Endothelial cell (in vitro differentiated cells): ENCODE measurements around the gene CFAP97. TPM values are rescaled to one million over a fixed set of nuclear protein-coding genes. Genes with fewer than 3 reads are reported as not detected.

Source experiments
- DNase-seq: peaks from one replicate; pipeline ENCODE4 v3.0.0; 2021; ENCODE audit warnings: low spot score
- H3K27ac Mint-ChIP-seq: one replicate; pipeline ENCODE4 v1.8.0; 2021; ENCODE audit warnings: mixed read lengths, inconsistent platforms; ENCODE audit not compliant: unreplicated experiment
- H3K27me3 Mint-ChIP-seq: one replicate; pipeline ENCODE4 v1.8.0; 2021; ENCODE audit warnings: mild to moderate bottlenecking, moderate library complexity, mixed read lengths, inconsistent platforms; ENCODE audit not compliant: unreplicated experiment
- H3K36me3 Mint-ChIP-seq: one replicate; pipeline ENCODE4 v1.8.0; 2021; ENCODE audit warnings: mild to moderate bottlenecking, low read depth, mixed read lengths, inconsistent platforms; ENCODE audit not compliant: unreplicated experiment
- H3K4me1 Mint-ChIP-seq: one replicate; pipeline ENCODE4 v1.8.0; 2021; ENCODE audit warnings: mild to moderate bottlenecking, mixed read lengths, inconsistent platforms; ENCODE audit not compliant: unreplicated experiment
- H3K4me3 Mint-ChIP-seq: one replicate; pipeline ENCODE4 v1.8.0; 2021; ENCODE audit warnings: mild to moderate bottlenecking, mixed read lengths, inconsistent platforms; ENCODE audit not compliant: unreplicated experiment
- H3K9me3 Mint-ChIP-seq: one replicate; pipeline ENCODE4 v1.8.0; 2021; ENCODE audit warnings: mixed read lengths, inconsistent platforms; ENCODE audit not compliant: unreplicated experiment
- CTCF ChIP-seq: fragments of 200-600 bp; sonication (generic); IDR thresholded peaks from one replicate; pipeline ENCODE4 v1.5.0; 2021; ENCODE audit warnings: antibody characterized with exemption; ENCODE audit not compliant: unreplicated experiment
- total RNA-seq: library from RNA; stranded (reverse); fragmentation: NEBNext Ultra II Directional; extraction: Animal tissue kit (Norgen Biotek cat#: 25700); gene quantifications from one replicate; pipeline ENCODE4 v1.2.1, GENCODE V29; 2021; ENCODE audit not compliant: unreplicated experiment

The CFAP97 gene
- total RNA-seq, 1 donor from 2014 or later = 18.2 TPM

GRCh38 chr4:185192059-185192458 is 11.7 kb downstream of the CFAP97 start:
- no peak for DNase-seq
- Mint-ChIP-seq H3K36me3 (peaks cover 3% of the 10 kb centered on the region), H3K27me3 (no peaks in the 10 kb centered on the region), H3K27ac (no peak overlapping the region), H3K4me3 (no peak overlapping the region), H3K9me3 (no peaks in the 10 kb centered on the region), H3K4me1 (peaks cover 6% of the 10 kb centered on the region)
- TF ChIP-seq CTCF = no peak

GRCh38 chr4:185190306-185190856 is 13.4 kb downstream of the CFAP97 start:
- Mint-ChIP-seq H3K27ac (no peak overlapping the region), H3K4me3 (no peak overlapping the region), H3K27me3 (no peaks in the 10 kb centered on the region), H3K36me3 (peaks cover 3% of the 10 kb centered on the region), H3K9me3 (no peaks in the 10 kb centered on the region), H3K4me1 (peaks cover 6% of the 10 kb centered on the region)
- TF ChIP-seq CTCF = no peak
- DNase-seq = no peak

- no peak for DNase-seq
- H3K27me3 Mint-ChIP-seq = no peaks in the 10 kb centered on the region
- no peak overlapping the region for H3K27ac Mint-ChIP-seq
- H3K4me3 Mint-ChIP-seq = no peak overlapping the region
- H3K9me3 Mint-ChIP-seq = no peaks in the 10 kb centered on the region
- H3K36me3 Mint-ChIP-seq = peaks cover 3% of the 10 kb centered on the region
- TF ChIP-seq CTCF = no peak
- H3K4me1 Mint-ChIP-seq = peaks cover 6% of the 10 kb centered on the region
Observed at GRCh38 chr4:185189606-185190305, 14.0 kb downstream of the CFAP97 start.

- H3K4me1 Mint-ChIP-seq = peaks cover 2% of the 10 kb centered on the region
- no peaks in the 10 kb centered on the region for H3K9me3 Mint-ChIP-seq
- no peak for TF ChIP-seq CTCF
- DNase-seq = no peak
- peaks cover 3% of the 10 kb centered on the region for H3K36me3 Mint-ChIP-seq
- H3K27me3 Mint-ChIP-seq = no peaks in the 10 kb centered on the region
- H3K4me3 Mint-ChIP-seq = no peak overlapping the region
- H3K27ac Mint-ChIP-seq = no peak overlapping the region
Observed at GRCh38 chr4:185186769-185187168, 17.0 kb downstream of the CFAP97 start.

- no peaks in the 10 kb centered on the region for H3K9me3 Mint-ChIP-seq
- no peak overlapping the region for H3K4me3 Mint-ChIP-seq
- DNase-seq = peak; percentile 73
- no peak overlapping the region for H3K27ac Mint-ChIP-seq
- H3K4me1 Mint-ChIP-seq = peaks cover 3% of the 10 kb centered on the region
- H3K27me3 Mint-ChIP-seq = no peaks in the 10 kb centered on the region
- peak; percentile 69 for TF ChIP-seq CTCF
- H3K36me3 Mint-ChIP-seq = peaks cover 3% of the 10 kb centered on the region
Observed at GRCh38 chr4:185183622-185184281, 20.0 kb downstream of the CFAP97 start.
